Endothelial cell (in vitro differentiated cells): ENCODE measurements around the gene C13orf46. TPM values are rescaled to one million over a fixed set of nuclear protein-coding genes. Genes with fewer than 3 reads are reported as not detected.

Experiments used
- DNase-seq: peaks from one replicate; pipeline ENCODE4 v3.0.0; 2021; ENCODE audit warnings: low spot score
- H3K27ac Mint-ChIP-seq: one replicate; pipeline ENCODE4 v1.8.0; 2021; ENCODE audit warnings: mixed read lengths, inconsistent platforms; ENCODE audit not compliant: unreplicated experiment
- H3K27me3 Mint-ChIP-seq: one replicate; pipeline ENCODE4 v1.8.0; 2021; ENCODE audit warnings: mild to moderate bottlenecking, moderate library complexity, mixed read lengths, inconsistent platforms; ENCODE audit not compliant: unreplicated experiment
- H3K36me3 Mint-ChIP-seq: one replicate; pipeline ENCODE4 v1.8.0; 2021; ENCODE audit warnings: mild to moderate bottlenecking, low read depth, mixed read lengths, inconsistent platforms; ENCODE audit not compliant: unreplicated experiment
- H3K4me1 Mint-ChIP-seq: one replicate; pipeline ENCODE4 v1.8.0; 2021; ENCODE audit warnings: mild to moderate bottlenecking, mixed read lengths, inconsistent platforms; ENCODE audit not compliant: unreplicated experiment
- H3K4me3 Mint-ChIP-seq: one replicate; pipeline ENCODE4 v1.8.0; 2021; ENCODE audit warnings: mild to moderate bottlenecking, mixed read lengths, inconsistent platforms; ENCODE audit not compliant: unreplicated experiment
- H3K9me3 Mint-ChIP-seq: one replicate; pipeline ENCODE4 v1.8.0; 2021; ENCODE audit warnings: mixed read lengths, inconsistent platforms; ENCODE audit not compliant: unreplicated experiment
- long read RNA-seq: library from polyadenylated mRNA; unstranded; transcript quantifications from one replicate; pipeline ENCODE4 v2.0.0, GENCODE V29; 2020; ENCODE audit not compliant: unreplicated experiment
- total RNA-seq: library from RNA; stranded (reverse); fragmentation: NEBNext Ultra II Directional; extraction: Animal tissue kit (Norgen Biotek cat#: 25700); gene quantifications from one replicate; pipeline ENCODE4 v1.2.1, GENCODE V29; 2021; ENCODE audit not compliant: unreplicated experiment
- TF ChIP-seq, protein P1 (sequence below): fragments of 200-600 bp; sonication (generic); IDR thresholded peaks from one replicate; pipeline ENCODE4 v1.5.0; 2021; ENCODE audit warnings: antibody characterized with exemption; ENCODE audit not compliant: unreplicated experiment

Gene C13orf46
- 1.5 TPM for total RNA-seq
- long read RNA-seq = 0 reads

DNA sequence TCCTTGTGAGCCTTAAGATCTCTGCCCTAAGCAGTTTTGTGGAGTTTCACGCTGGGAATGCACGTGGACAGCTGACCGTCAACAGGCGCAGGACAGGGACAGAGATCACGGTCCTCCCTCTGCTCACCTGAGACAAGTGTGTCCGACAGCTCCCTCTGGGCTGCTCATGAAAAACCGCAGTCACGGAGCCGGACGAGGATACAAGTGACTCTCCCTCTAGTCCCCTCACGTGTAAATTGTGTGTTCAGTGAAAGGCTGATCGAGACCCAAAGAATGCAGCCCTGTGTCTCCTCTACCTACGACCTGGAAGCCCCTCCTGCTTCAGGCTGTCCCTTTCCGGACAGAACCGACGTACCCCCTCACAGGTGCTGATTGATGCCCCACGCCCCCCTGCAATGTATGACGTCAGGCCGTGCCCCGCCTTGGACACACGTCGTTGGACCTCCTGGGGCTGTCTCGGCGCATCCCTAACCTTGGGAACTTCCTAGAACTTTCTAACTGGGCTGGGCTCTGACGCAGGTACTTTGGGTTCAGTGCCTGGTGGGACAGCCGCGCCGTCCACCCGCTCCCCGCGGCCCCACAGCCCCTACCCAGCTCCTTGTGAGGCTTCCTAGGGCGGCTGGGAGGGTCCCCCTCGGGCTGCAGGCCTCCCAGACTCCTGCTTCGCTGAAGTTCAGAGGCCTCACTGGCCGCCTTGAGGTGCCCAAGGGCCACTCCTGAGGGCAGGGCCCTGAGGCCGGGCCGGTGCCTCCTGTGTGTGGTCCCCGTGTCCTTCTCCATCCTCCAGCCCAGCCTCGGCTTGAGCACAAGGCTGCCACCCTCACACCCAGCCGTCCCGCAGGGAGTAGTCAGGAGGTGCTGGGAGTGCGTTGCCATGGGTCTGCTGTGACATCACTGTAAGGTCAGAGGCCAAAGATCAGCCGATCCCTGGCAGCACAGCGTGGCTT, at the start of gene C13orf46:
TSS of gene C13orf46 (minus strand) at position 859 of the 947 bp plus-strand sequence. CDS start at position 780, 79 bp downstream.
- H3K36me3 Mint-ChIP-seq = peaks cover 22% of the 10 kb centered on the region
- no peak within 1 kb of the TSS for H3K27ac Mint-ChIP-seq
- H3K4me1 Mint-ChIP-seq = no peaks in the 10 kb centered on the region
- TF ChIP-seq, protein P1, sequence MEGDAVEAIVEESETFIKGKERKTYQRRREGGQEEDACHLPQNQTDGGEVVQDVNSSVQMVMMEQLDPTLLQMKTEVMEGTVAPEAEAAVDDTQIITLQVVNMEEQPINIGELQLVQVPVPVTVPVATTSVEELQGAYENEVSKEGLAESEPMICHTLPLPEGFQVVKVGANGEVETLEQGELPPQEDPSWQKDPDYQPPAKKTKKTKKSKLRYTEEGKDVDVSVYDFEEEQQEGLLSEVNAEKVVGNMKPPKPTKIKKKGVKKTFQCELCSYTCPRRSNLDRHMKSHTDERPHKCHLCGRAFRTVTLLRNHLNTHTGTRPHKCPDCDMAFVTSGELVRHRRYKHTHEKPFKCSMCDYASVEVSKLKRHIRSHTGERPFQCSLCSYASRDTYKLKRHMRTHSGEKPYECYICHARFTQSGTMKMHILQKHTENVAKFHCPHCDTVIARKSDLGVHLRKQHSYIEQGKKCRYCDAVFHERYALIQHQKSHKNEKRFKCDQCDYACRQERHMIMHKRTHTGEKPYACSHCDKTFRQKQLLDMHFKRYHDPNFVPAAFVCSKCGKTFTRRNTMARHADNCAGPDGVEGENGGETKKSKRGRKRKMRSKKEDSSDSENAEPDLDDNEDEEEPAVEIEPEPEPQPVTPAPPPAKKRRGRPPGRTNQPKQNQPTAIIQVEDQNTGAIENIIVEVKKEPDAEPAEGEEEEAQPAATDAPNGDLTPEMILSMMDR = no peak
- H3K9me3 Mint-ChIP-seq = no peaks in the 10 kb centered on the region
- no peak within 1 kb of the TSS for H3K4me3 Mint-ChIP-seq
- no peak for DNase-seq
- peaks cover 9% of the 10 kb centered on the region for H3K27me3 Mint-ChIP-seq

DNA sequence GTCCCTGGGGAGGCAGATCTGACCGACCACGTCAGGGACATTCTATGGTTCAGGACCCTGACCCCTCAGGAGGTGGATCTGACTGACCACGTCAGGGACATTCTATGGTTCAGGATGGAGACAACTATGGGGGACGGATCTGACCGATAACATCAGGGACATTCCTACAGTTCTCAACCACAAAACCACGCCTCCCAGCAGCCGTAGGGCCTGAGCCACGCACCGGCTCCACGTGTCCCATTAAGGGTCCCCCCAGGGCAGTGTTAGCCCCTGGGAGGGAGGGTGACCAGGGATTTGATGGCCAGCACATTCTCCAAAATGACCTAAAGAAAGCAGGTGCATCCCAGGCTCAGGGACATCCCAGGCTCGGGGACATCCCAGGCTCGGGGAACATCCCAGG, 49.0 kb upstream of the C13orf46 start:
- peaks cover 27% of the 10 kb centered on the region for H3K36me3 Mint-ChIP-seq
- DNase-seq = no peak
- peaks cover 8% of the 10 kb centered on the region for H3K4me1 Mint-ChIP-seq
- peaks cover 16% of the 10 kb centered on the region for H3K27me3 Mint-ChIP-seq
- no peaks in the 10 kb centered on the region for H3K9me3 Mint-ChIP-seq
- H3K27ac Mint-ChIP-seq = no peak overlapping the region
- TF ChIP-seq, protein P1 = no peak
- no peak overlapping the region for H3K4me3 Mint-ChIP-seq

DNA sequence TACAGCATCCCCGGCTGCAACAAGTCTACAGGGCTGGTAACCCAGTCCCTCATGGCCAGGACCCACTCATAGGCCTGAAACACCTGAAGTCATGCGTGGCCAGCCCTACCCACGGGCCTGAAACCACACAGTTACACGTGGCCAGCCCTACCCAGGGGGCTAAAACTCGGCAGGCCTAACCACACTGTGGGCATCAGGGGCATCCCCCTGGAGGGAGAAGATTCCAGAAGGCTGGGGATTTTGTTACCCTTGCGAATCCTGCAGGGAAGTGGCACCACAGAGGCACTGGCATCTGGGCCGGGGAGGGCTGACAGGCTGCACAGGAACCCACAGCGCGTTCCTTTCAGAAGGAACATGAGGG, 48.4 kb upstream of the C13orf46 start:
- no peak overlapping the region for H3K4me3 Mint-ChIP-seq
- H3K9me3 Mint-ChIP-seq = no peaks in the 10 kb centered on the region
- peaks cover 12% of the 10 kb centered on the region for H3K27me3 Mint-ChIP-seq
- no peak for DNase-seq
- TF ChIP-seq, protein P1 = no peak
- H3K27ac Mint-ChIP-seq = no peak overlapping the region
- H3K36me3 Mint-ChIP-seq = peaks cover 27% of the 10 kb centered on the region
- H3K4me1 Mint-ChIP-seq = peaks cover 8% of the 10 kb centered on the region

DNA sequence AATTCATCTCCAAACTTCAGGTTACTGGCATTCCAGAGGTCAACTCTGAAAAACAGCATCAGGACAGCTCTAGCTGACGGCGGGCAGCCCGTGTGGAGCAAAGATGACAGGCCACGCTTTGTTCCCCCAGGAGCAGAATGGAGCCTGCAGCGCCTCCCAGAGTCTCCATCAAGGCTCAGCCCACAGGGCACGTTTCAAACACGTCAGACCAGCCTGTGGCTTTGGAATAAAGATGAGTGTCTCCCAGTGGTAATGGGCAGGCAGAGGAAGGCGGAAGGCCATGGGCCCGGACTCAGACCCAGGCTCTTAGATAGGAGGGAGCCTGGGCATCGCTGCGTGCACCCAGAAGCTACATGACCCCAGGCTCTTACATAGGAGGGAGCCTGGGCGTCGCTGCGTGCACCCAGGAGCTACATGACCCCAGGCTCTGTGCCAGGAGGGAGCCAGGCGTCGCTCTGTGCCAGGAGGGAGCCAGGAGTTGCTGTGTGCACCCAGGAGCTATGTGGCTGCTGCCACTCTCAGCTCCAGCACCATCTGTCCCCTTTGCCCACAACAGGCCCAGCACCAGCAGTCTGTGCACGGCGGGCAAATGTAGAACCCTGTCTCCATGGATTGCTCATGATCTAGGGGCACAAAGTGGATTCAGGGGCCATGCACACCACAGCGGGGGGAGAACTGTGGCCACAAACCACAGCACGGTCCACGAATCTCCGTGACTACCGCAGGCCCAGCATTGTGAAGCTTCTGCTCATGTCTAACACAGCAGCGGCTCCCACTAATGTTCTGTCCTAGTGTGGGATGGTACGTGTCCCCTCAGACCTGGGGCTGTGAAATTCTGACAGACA, 47.8 kb upstream of the C13orf46 start:
- H3K36me3 Mint-ChIP-seq = peaks cover 26% of the 10 kb centered on the region
- no peak for DNase-seq
- peaks cover 8% of the 10 kb centered on the region for H3K4me1 Mint-ChIP-seq
- no peaks in the 10 kb centered on the region for H3K9me3 Mint-ChIP-seq
- TF ChIP-seq, protein P1 = no peak
- peaks cover 10% of the 10 kb centered on the region for H3K27me3 Mint-ChIP-seq
- peak overlapping the region; percentile 7 for H3K4me3 Mint-ChIP-seq
- no peak overlapping the region for H3K27ac Mint-ChIP-seq
